HUES64 (cell line): ENCODE data around the gene CYTIP.
A peak's percentile ranks its signal among the peaks of the same experiment; 100 is the strongest.

Experiments used
- H3K27ac ChIP-seq: 2 replicates; pipeline ENCODE4 v1.7.0; 2013; ENCODE audit warnings: low read depth, low read length, inconsistent platforms
- H3K27me3 ChIP-seq: 2 replicates; pipeline ENCODE4 v1.6.1; 2013; ENCODE audit warnings: mild to moderate bottlenecking, low read length; ENCODE audit not compliant: insufficient read depth
- H3K36me3 ChIP-seq: 2 replicates; pipeline ENCODE4 v1.6.1; 2013; ENCODE audit warnings: mild to moderate bottlenecking, low read length; ENCODE audit not compliant: insufficient read depth
- H3K4me1 ChIP-seq: 2 replicates; pipeline ENCODE4 v1.6.1; 2013; ENCODE audit warnings: mild to moderate bottlenecking, low read length, moderate library complexity; ENCODE audit not compliant: insufficient read depth
- H3K4me3 ChIP-seq: 2 replicates; pipeline ENCODE4 v1.5.1; 2013; ENCODE audit warnings: mild to moderate bottlenecking, low read length, moderate library complexity
- H3K9ac ChIP-seq: 2 replicates; pipeline ENCODE4 v1.6.1; 2013; ENCODE audit warnings: mild to moderate bottlenecking, low read depth, low read length
- H3K9me3 ChIP-seq: 2 replicates; pipeline ENCODE4 v1.6.1; 2013; ENCODE audit warnings: low read depth, low read length; ENCODE audit not compliant: insufficient read depth
- WGBS: fragments of 150-250, 120-280 bp; methylation state at CpG from one replicate; pipeline ENCODE4 v1.1.7; 2013; ENCODE audit warnings: missing lambda C conversion rate; 5-methylcytosine and 5-hydroxymethylcytosine counted together

CYTIP gene

DNA sequence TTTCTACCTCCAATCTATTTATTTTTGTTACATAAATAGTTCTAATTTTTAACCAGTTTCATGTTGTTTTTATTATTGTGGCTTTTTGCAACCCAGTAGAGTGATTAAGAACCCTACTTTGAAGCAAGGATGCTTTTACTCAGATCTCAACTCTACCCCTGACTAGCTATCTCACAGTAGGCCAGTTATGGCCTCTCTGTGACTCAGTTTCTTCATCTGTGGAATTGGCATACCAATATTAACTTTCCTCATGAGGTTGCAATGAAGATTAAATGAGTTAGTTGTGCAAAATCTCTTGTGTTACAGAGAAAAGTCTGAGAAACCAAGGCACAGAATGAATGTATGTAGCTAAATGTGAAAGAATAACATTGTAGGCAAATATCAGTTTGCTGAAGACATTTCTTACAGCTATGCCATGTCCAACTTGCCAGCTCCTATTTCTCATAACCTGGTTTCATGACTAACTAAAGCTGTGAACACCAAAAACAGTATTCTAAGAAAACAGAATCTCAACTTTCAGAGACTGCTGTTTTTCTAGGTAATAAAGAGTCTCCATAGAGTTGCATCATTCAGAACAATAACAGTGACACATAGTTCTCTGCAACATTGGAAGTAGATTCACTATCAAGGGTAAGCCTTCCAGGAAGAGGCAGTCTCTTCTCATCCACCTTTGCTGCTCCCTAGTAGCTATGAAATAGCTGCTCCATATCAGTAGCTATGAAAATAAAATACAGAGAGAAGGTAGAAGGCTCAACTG, 33.2 kb upstream of the CYTIP start:
- Histone ChIP-seq H3K9ac (no peak overlapping the region), H3K27me3 (no peaks in the 10 kb centered on the region), H3K9me3 (no peaks in the 10 kb centered on the region), H3K4me3 (no peak overlapping the region), H3K27ac (no peak overlapping the region), H3K4me1 (no peaks in the 10 kb centered on the region), H3K36me3 (no peaks in the 10 kb centered on the region)

DNA sequence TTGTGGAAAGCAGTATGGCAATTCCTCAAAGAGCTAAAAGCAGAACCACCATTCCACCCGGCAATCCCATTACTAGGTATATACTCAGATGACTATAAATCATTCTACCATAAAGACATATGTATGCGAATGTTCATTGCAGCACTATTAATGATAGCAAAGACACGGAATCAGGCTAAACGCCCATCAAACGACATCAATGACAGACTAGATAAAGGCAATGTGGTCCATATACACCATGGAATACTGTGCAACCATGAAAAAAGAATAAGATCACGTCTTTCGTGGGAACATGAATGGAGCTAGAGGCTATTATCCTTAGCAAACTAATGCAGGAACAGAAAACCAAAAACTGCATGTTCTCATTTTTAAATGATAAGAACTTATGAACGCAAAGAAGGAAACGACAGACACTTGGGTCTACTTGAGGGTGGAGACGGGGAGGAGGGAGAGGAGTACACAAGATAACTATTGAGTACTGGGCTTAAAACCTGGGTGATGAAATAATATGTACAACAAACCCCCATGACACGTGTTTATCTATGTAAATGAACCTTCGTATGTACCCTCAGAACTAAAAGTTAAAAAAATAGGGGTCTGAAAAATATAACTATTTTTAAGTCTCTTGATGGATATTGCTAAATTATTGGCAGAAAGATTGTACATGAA, 32.0 kb upstream of the CYTIP start:
- H3K4me3 ChIP-seq = no peak overlapping the region
- 96% methylated on average over 10 of the region's 12 CpGs for WGBS
- no peaks in the 10 kb centered on the region for H3K27me3 ChIP-seq
- no peaks in the 10 kb centered on the region for H3K36me3 ChIP-seq
- no peaks in the 10 kb centered on the region for H3K9me3 ChIP-seq
- H3K27ac ChIP-seq = no peak overlapping the region
- H3K4me1 ChIP-seq = no peaks in the 10 kb centered on the region
- no peak overlapping the region for H3K9ac ChIP-seq

- H3K27me3 ChIP-seq = no peaks in the 10 kb centered on the region
- H3K36me3 ChIP-seq = no peaks in the 10 kb centered on the region
- no peak overlapping the region for H3K9ac ChIP-seq
- H3K9me3 ChIP-seq = no peaks in the 10 kb centered on the region
- no peaks in the 10 kb centered on the region for H3K4me1 ChIP-seq
- H3K4me3 ChIP-seq = no peak overlapping the region
- H3K27ac ChIP-seq = no peak overlapping the region
These were observed 29.7 kb upstream of the CYTIP start for GRCh38 chr2:157473581-157473980.

DNA sequence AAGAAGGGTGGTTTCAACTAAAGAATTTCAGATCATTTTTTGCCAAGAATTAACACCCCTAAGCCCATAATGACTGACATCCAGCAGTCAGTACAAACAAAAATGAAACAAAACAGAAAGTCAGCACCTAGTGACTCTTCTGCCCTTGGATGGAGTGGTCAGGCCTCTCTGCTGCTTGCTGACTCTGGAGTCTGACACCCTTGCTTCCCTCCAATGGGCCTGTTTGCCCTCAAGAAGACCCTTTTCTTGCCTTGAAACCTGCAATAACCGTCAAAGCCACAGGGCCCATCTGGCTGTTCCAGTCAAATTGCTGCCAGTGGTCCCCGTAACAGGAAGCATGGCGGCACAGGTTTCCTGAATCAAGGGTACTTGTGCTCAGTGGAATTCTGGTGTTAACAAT, 27.2 kb upstream of the CYTIP start:
- 96% methylated on average over 3 of the region's 3 CpGs for WGBS
- H3K9ac ChIP-seq = no peak overlapping the region

DNA sequence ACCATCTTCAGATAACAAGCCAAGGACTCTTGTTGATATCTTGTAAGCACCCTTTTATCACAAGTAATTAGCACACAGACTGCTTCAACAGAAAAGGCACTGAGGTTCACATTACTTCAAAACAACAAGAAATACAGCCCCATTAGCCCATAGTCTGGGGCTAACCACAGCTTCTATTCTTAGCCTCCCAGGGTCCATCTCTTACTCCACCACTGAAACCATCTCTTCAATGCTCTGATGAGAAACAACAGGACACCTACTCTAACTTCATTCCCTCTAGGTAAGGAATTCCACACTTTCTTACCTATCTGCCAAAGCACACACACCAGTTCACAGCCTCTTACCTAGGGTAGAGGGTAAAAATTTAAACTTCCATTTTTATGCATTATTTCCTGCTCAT, 26.4 kb upstream of the CYTIP start:
- Histone ChIP-seq H3K9me3 (no peaks in the 10 kb centered on the region), H3K27ac (no peak overlapping the region), H3K4me3 (no peak overlapping the region), H3K36me3 (no peaks in the 10 kb centered on the region), H3K27me3 (no peaks in the 10 kb centered on the region), H3K9ac (no peak overlapping the region), H3K4me1 (no peaks in the 10 kb centered on the region)

More for the DNA sequence above, 27.2 kb upstream of the CYTIP start:
- Histone ChIP-seq H3K9me3 (no peaks in the 10 kb centered on the region), H3K4me1 (no peaks in the 10 kb centered on the region), H3K27me3 (no peaks in the 10 kb centered on the region), H3K4me3 (no peak overlapping the region), H3K27ac (no peak overlapping the region), H3K36me3 (no peaks in the 10 kb centered on the region)

DNA sequence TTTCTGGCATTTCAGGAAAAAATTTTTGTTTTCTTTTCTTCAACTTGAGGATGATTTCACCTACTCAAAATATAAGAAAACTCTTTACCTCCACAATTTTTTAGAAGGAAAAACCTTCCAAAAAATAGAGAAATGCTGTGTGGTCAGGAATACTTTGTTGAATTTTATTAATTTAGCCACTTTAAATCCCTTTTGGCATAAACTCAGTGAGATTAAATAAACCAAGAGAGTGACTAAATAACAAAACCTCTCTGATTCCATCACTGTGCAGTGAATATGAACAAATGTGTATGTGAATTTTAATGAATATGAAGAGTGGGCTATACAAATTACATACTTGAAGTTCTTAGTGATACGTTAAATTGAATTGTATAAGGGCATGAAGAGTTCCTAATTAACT, 25.8 kb upstream of the CYTIP start:
- 100% methylated on average over 1 of the region's 1 CpG for WGBS
- no peaks in the 10 kb centered on the region for H3K4me1 ChIP-seq
- no peak overlapping the region for H3K9ac ChIP-seq
- no peaks in the 10 kb centered on the region for H3K27me3 ChIP-seq
- no peaks in the 10 kb centered on the region for H3K9me3 ChIP-seq
- H3K27ac ChIP-seq = no peak overlapping the region
- H3K36me3 ChIP-seq = no peaks in the 10 kb centered on the region
- no peak overlapping the region for H3K4me3 ChIP-seq

GRCh38 chr2:157468931-157469708, 25.2 kb upstream of the CYTIP start:
- Histone ChIP-seq H3K4me1 (no peaks in the 10 kb centered on the region), H3K27ac (no peak overlapping the region), H3K9me3 (no peaks in the 10 kb centered on the region), H3K36me3 (no peaks in the 10 kb centered on the region), H3K4me3 (no peak overlapping the region), H3K27me3 (no peaks in the 10 kb centered on the region), H3K9ac (no peak overlapping the region)
- WGBS = 92% methylated on average over 6 of the region's 8 CpGs

GRCh38 chr2:157466764-157467163, 22.9 kb upstream of the CYTIP start:
- Histone ChIP-seq H3K4me1 (no peaks in the 10 kb centered on the region), H3K27me3 (no peaks in the 10 kb centered on the region), H3K4me3 (no peak overlapping the region), H3K27ac (no peak overlapping the region), H3K9me3 (no peaks in the 10 kb centered on the region), H3K36me3 (no peaks in the 10 kb centered on the region), H3K9ac (no peak overlapping the region)
- 99% methylated on average over 5 of the region's 5 CpGs for WGBS

- Histone ChIP-seq H3K27ac (no peak overlapping the region), H3K36me3 (no peaks in the 10 kb centered on the region), H3K27me3 (no peaks in the 10 kb centered on the region), H3K4me1 (peaks cover 11% of the 10 kb centered on the region), H3K9ac (no peak overlapping the region), H3K4me3 (no peak overlapping the region), H3K9me3 (no peaks in the 10 kb centered on the region)
- 95% methylated on average over 5 of the region's 5 CpGs for WGBS
These were observed 21.7 kb upstream of the CYTIP start for GRCh38 chr2:157465554-157465953.

DNA sequence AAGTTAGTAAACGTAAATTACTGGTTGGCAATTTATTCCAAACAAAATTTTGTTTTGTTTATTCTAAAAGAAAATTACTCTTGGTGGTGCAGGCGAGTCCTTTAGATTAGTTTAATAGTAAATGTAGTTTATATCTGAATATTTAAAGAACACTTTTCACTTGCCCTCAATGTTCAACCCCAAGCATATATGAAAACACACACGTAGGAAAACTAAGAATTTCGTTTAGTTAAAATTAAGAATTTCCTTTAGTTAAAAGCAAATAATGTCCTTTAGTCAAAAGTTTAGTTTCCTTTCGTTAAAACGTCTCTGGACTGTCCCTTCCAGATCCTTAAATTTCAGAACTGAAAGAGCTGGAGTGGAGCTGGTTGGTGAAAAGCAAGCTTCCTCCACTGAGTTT, 19.1 kb upstream of the CYTIP start:
- H3K4me3 ChIP-seq = no peak overlapping the region
- H3K4me1 ChIP-seq = peaks cover 27% of the 10 kb centered on the region
- H3K27me3 ChIP-seq = no peaks in the 10 kb centered on the region

GRCh38 chr2:157460897-157461296, 17.0 kb upstream of the CYTIP start:
- Histone ChIP-seq H3K27ac (no peak overlapping the region; the same call in 1 of the 2 replicates), H3K9me3 (no peaks in the 10 kb centered on the region), H3K4me1 (peaks cover 27% of the 10 kb centered on the region), H3K4me3 (no peak overlapping the region), H3K36me3 (no peaks in the 10 kb centered on the region), H3K27me3 (no peaks in the 10 kb centered on the region), H3K9ac (peak overlapping the region; percentile 17; the same call in 1 of the 2 replicates)
- 100% methylated on average over 1 of the region's 1 CpG for WGBS

More for the DNA sequence above, 19.1 kb upstream of the CYTIP start:
- 94% methylated on average over 2 of the region's 6 CpGs for WGBS
- Histone ChIP-seq H3K27ac (no peak overlapping the region), H3K9me3 (no peaks in the 10 kb centered on the region), H3K36me3 (no peaks in the 10 kb centered on the region), H3K9ac (no peak overlapping the region)
